ENCODE results near the gene NUAK2. TPM values are rescaled to one million over a fixed set of nuclear protein-coding genes. Genes with fewer than 3 reads are reported as not detected.

NUAK2 gene
- total RNA-seq (2021) (0.45 and 0.83 TPM in 2 replicates), Bru-seq, nascent RNA (percentile 34 among the genes with signal in this experiment), BruChase-seq, experiment 1, labeled RNA remaining after a 2-hour chase (percentile 27 among the genes with signal in this experiment), BruChase-seq, experiment 2, labeled RNA remaining after a 6-hour chase (percentile 25 among the genes with signal in this experiment)
- long read RNA-seq, partial matches to known transcripts = 0 of 1 reads
- long read RNA-seq, other reads (novel, unspliced or antisense) = 1 of 1 reads

- CTCF ChIA-PET = interaction anchor here (0.5 to 1.5 kb wide), 5 partner anchors 42 to 248 kb away, joined by 3 to 5 read pairs (median 3); no protein-coding TSS in a partner anchor
- H3K4me1 ChIP-seq (ENCODE audit: insufficient read depth, low read length, poor library complexity, severe bottlenecking) = peaks cover 3% of the 10 kb centered on the region
- POLR2A ChIA-PET (ENCODE audit: low non-redundant PET) = interaction anchor here (0.6 kb wide), 1 partner anchor 88 kb away, joined by 5 read pairs; no protein-coding TSS in a partner anchor
- intact Hi-C loops (cut with micrococcal nuclease; ENCODE audit: unreplicated experiment) = no loop called here
- TF ChIP-seq EZH2 (IDR thresholded peaks at IDR 0.05; ENCODE audit: borderline replicate concordance, low read depth, low read length, poor library complexity, severe bottlenecking) (no peak), CTCF (conservative IDR thresholded peaks at IDR 0.05; ENCODE audit: low read depth, low read length) (peak; percentile 37; the same call in 1 of the 2 replicates)
- H3K4me3 ChIP-seq (ENCODE audit: low read depth, low read length, poor library complexity, severe bottlenecking) = peak within 1 kb of the TSS; percentile 72
- H3K9me3 ChIP-seq (ENCODE audit: low read depth, low read length, poor library complexity, severe bottlenecking) = no peaks in the 10 kb centered on the region
- DNase-seq (ENCODE audit: low spot score) = peak; percentile 93
- H3K27ac ChIP-seq (ENCODE audit: low read depth, low read length, poor library complexity, severe bottlenecking) = no peak within 1 kb of the TSS
- no TSS peak for BruUV-seq (replicated peaks)
- H3K27me3 ChIP-seq (replicated peaks; ENCODE audit: insufficient read depth, low read depth, low read length, poor library complexity) = no peaks in the 10 kb centered on the region
- H3K36me3 ChIP-seq (ENCODE audit: insufficient read depth, low read length, poor library complexity, severe bottlenecking) = no peaks in the 10 kb centered on the region
These were observed at the start of gene NUAK2 for GRCh38 chr1:205321162-205321958. Gene NUAK2 (minus strand): TSS chr1:205321745. CDS start chr1:205321628, 117 bp downstream.

GRCh38 chr1:205370780-205371179 lies 49.2 kb upstream of the NUAK2 start:
- Histone ChIP-seq H3K27ac (ENCODE audit: low read depth, low read length, poor library complexity, severe bottlenecking) (no peak overlapping the region), H3K4me3 (ENCODE audit: low read depth, low read length, poor library complexity, severe bottlenecking) (no peak overlapping the region), H3K36me3 (ENCODE audit: insufficient read depth, low read length, poor library complexity, severe bottlenecking) (no peaks in the 10 kb centered on the region), H3K9me3 (ENCODE audit: low read depth, low read length, poor library complexity, severe bottlenecking) (no peaks in the 10 kb centered on the region), H3K4me1 (ENCODE audit: insufficient read depth, low read length, poor library complexity, severe bottlenecking) (peaks cover 9% of the 10 kb centered on the region), H3K27me3 (replicated peaks; ENCODE audit: insufficient read depth, low read depth, low read length, poor library complexity) (no peaks in the 10 kb centered on the region)
- ChIA-PET CTCF (interaction anchor here (0.9 kb wide), 1 partner anchor 115 kb away, joined by 3 read pairs; no protein-coding TSS in a partner anchor), POLR2A (ENCODE audit: low non-redundant PET) (no interaction called here)
- BruUV-seq (replicated peaks) = no TSS peak
- no peak for DNase-seq (ENCODE audit: low spot score)
- TF ChIP-seq CTCF (conservative IDR thresholded peaks at IDR 0.05; ENCODE audit: low read depth, low read length) (no peak), EZH2 (IDR thresholded peaks at IDR 0.05; ENCODE audit: borderline replicate concordance, low read depth, low read length, poor library complexity, severe bottlenecking) (no peak)
- intact Hi-C loops (cut with micrococcal nuclease; ENCODE audit: unreplicated experiment) = no loop called here

- H3K4me1 ChIP-seq (ENCODE audit: insufficient read depth, low read length, poor library complexity, severe bottlenecking) = peaks cover 13% of the 10 kb centered on the region
- no peak overlapping the region for H3K4me3 ChIP-seq (ENCODE audit: low read depth, low read length, poor library complexity, severe bottlenecking)
- TF ChIP-seq CTCF (conservative IDR thresholded peaks at IDR 0.05; ENCODE audit: low read depth, low read length) (no peak), EZH2 (IDR thresholded peaks at IDR 0.05; ENCODE audit: borderline replicate concordance, low read depth, low read length, poor library complexity, severe bottlenecking) (no peak)
- BruUV-seq (replicated peaks) = no TSS peak
- H3K36me3 ChIP-seq (ENCODE audit: insufficient read depth, low read length, poor library complexity, severe bottlenecking) = no peaks in the 10 kb centered on the region
- DNase-seq (ENCODE audit: low spot score) = no peak
- H3K27ac ChIP-seq (ENCODE audit: low read depth, low read length, poor library complexity, severe bottlenecking) = no peak overlapping the region
- no peaks in the 10 kb centered on the region for H3K9me3 ChIP-seq (ENCODE audit: low read depth, low read length, poor library complexity, severe bottlenecking)
- intact Hi-C loops (cut with micrococcal nuclease; ENCODE audit: unreplicated experiment) = no loop called here
- CTCF ChIA-PET = no interaction called here
- POLR2A ChIA-PET (ENCODE audit: low non-redundant PET) = no interaction called here
- no peaks in the 10 kb centered on the region for H3K27me3 ChIP-seq (replicated peaks; ENCODE audit: insufficient read depth, low read depth, low read length, poor library complexity)
These were observed 48.2 kb upstream of the NUAK2 start for GRCh38 chr1:205369701-205370123.

Data from A673 (cell line).